IPS-NIHi11 (cell line): Measurements from ENCODE around the gene CDS2.
A peak's percentile ranks its signal among the peaks of the same experiment; 100 is the strongest.
"Not testable (repeated sequence)": the region's sequence is repeated elsewhere in the genome, so short reads cannot be mapped to it uniquely, and the experiment has no call there.

Source experiments
- DNase-seq: peaks from one replicate; pipeline ENCODE4 v3.0.0; 2012; ENCODE audit warnings: mixed read lengths, low spot score

CDS2 gene

DNA sequence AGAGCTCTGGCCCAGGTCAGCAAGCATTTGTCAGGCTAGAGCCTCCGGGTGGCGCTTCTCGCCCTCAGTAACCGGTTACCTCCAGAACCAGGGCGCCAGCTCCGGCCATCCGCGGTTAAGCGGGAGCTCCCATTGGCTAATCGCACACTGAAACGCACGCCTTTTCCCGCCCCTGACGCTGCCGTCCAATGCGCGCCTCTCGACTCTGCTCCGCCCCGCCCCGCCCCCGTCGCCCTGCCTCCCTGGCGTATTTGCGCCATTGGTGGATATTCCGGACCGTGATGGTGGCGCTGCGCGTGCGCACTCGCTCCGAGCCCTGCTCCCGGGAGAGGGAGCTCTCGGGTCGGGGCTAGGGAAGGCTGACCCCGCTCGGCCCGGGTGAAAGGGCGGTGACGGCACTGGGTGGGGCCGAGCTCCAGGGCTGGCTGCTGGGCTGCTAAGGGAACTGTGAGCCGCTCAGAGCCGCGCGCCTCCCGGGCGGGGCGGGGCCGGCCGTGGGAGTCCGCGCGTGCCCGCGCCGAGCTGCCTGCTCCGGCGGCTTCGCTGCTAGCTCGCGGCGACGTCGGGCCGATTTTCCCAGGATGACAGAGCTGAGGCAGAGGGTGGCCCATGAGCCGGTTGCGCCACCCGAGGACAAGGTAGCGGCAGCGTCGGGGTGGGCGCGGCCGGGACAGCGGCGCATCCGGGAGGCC lies at the start of gene CDS2:
TSS of gene CDS2 (plus strand) at position 497 of the 692 bp plus-strand sequence. CDS start at position 582, 85 bp downstream.
- DNase-seq = peak; percentile 97

GRCh38 chr20:5077761-5078387 lies 48.9 kb upstream of the CDS2 start:
- no peak for DNase-seq

DNA sequence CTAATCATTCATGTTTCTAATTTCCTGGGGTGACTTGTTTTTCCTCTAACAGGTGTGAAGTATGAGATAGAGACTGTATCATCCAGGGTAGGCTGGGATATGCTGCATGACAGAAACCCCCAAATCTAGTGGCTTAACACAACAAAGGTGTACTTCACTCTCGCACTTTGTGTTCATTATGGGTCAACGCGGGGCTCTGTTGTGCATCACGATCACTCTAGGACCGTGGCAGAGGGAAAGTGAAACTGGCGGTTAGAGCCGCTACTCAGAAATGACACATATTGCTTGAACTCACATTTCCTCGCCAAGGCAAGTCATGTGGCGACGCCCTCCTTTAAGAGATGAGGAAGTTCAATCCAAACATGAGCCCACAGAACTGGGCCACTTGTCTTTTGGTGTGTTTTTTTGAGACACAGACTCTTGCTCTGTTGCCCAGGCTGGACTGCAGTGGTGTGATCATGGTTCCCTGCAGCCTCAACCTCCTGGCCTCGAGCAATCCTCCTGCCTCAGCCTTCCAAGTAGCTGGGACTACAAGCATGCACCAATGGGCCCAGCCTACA lies 48.3 kb upstream of the CDS2 start:
- DNase-seq = no peak

- DNase-seq = no peak
Observed at GRCh38 chr20:5080384-5080877, 46.4 kb upstream of the CDS2 start.

GRCh38 chr20:5085380-5085779 lies 41.4 kb upstream of the CDS2 start:
- no peak for DNase-seq

DNA sequence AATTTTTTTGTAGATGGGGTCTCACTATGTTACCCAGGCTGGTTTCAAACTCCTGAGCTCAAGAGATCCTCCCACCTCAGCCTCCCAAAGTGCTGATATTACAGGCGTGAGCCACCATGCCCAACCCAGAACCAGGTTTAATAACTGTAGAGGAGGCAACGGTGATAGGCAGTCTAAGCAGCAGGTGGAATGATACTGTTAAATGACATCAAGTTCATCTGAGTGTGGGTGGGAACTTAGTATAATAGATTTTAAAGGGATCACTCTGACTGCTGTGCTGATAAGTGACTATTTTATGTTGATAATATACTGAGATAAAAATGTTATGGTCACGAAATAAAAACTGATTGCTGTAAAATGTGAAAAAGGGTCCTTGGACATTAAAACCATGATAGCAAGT lies 38.1 kb upstream of the CDS2 start:
- DNase-seq = no peak

- DNase-seq = no peak
Observed at GRCh38 chr20:5090191-5090590, 36.6 kb upstream of the CDS2 start.

DNA sequence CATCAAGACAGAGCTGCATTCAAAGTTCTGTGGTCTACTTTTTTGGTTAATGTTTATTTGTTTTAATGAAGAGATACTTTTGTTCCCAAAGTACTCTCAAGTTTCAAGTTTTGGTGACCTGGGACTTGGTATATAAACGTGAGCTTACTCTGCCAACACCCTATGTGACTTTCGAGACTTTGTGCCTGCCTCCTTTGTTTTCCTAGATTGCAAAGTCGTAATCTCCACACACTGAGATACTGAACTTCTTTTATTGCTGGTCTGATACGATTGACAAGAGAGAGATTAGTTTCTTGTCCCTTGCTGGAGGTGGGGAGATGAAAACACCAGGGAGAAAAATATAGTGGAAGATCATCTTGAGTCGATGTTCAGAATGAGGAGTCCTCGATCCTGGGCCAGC lies 34.9 kb upstream of the CDS2 start:
- DNase-seq = no peak

GRCh38 chr20:5092765-5093339 lies 34.0 kb upstream of the CDS2 start:
- DNase-seq = no peak

GRCh38 chr20:5095454-5095853 lies 31.4 kb upstream of the CDS2 start:
- DNase-seq = no peak

DNA sequence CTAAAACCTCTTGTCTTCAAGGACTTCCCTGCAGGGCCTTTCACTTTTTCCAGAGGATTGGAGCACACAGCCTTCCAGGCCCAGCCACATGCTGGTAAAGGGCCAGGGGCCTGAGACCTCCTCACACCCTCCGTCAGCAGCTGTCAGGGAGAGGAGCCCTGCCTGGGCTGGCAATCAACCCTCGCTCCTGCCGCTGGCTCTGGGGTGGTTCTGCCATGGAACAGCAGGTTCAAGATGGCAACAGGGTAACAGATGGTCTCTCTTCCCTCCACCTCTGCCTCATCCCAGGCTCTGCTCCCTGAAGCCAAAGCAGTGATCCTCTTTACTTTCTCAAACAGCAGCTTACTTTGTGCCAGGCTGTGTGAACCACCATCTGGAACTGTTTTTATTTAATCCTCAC lies 30.9 kb upstream of the CDS2 start:
- no peak for DNase-seq

DNA sequence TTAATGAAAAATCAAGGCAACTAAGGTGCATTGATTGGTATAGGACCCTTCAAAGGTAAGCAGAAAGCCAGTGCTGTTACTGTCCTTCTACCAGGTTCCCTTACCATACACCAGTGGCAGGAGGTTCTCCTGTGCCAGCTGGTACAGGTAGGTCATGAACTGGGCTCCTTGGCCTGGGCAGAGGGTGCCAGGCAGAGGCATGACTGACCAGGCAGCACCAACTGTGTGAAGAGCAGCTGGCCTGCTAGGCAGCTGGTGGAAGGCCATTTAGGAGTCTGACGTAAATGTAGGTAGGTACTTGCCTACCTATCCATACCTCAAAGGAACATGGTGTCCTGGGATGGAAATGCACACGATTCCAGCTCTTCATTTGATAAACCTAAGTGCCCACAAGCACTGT lies 30.3 kb upstream of the CDS2 start:
- DNase-seq = no peak

- DNase-seq = not testable (repeated sequence)
Observed at GRCh38 chr20:5099009-5099408, 27.8 kb upstream of the CDS2 start.

GRCh38 chr20:5099909-5100308 lies 26.9 kb upstream of the CDS2 start:
- DNase-seq = not testable (repeated sequence)

- DNase-seq = peak; percentile 74
Observed at GRCh38 chr20:5100684-5101347, 26.0 kb upstream of the CDS2 start.

DNA sequence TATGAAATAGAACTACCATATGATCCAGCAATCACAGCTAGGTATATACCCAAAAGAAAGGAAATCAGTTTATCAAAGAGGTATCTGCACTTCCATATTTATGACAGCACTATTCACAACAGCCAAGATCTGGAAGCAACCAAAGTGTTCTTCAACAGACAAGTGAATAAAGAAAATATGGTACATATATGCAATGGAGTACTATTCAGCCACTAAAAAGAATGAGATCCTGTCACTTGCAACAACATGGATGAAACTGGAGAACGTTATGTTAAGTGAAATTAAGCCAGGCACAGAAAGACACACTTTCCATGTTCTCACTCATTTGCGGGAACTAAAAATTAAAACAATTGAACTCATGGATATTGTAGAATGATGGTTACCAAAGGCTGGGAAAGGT lies 22.3 kb upstream of the CDS2 start:
- DNase-seq = no peak

DNA sequence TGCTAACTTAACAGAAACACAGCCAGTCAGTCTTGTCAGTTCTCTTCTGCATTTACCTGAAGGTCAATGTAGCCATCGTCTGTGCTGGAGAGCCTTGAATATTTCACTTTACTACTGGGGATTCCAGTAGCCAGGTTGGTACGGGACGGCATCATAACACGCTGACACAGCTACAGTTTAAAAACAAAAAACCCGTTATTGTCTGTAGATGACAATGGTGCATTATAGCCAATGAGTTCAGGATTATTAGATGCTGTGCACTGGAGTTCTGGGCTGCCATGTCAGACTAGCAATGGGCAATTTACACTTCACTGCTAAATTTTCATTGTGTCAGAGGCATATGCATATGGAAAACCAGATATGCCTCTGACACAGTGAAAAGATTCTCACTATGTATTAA lies 17.5 kb upstream of the CDS2 start:
- DNase-seq = no peak

GRCh38 chr20:5113615-5113986 lies 13.2 kb upstream of the CDS2 start:
- no peak for DNase-seq

GRCh38 chr20:5114403-5114802 lies 12.4 kb upstream of the CDS2 start:
- no peak for DNase-seq

GRCh38 chr20:5116875-5117274 lies 9.9 kb upstream of the CDS2 start:
- no peak for DNase-seq

DNA sequence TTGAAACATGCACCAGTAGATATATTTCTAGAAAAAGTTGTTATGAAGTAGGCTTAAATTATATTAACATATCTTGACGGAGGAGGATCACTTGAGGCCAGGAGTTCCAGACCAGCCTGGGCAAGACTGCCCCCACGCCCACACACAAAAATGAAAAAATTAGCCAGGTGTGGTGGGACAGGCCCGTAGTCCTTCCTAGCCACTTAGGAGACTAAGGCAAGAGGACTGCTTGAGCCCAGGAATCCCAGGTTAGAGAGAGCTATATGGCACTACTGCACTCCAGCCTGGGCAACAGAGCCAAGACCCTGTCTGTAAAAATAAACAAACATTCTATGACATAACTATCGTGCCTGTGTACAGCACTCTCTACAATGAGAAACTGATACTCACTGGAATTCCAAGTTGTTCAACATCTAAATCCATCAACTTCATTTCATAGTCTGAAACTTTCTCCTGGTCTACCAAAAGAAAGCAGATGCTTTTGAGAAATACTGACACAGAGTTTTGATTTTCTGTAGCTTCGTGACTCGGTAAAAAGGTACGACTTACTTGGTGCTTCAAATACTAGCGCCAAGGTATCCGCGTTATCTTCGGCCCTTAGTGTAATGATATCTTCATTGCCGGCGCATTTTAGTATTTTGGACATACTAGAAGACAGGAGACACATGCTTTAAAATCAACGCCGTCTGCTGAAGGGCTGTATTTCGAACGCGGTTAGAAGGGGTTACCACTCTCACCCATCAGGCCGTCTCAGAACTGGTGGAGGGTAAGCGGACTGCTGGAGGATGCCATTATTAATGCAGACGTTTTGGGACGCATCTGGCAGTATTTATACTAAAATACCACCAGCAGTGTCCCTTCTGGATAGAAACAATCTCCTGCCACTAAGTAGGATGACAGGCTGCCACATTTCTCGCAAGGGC lies 8.3 kb upstream of the CDS2 start:
- no peak for DNase-seq

DNA sequence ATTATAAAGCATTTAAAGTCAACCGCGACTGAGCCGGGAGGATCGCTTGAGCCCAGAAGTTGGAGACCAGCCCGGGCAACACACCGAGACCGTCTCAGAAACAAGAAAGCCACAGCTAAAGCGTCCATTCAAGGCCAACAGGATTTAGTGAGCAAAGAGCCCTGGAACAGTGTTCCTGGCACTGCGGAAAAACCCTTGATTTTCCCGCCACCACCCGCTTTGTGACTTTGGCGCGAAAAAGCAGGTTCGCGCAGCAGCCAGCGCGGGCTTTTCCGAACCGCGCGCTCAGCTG lies 7.7 kb upstream of the CDS2 start:
- no peak for DNase-seq
